NCI-H510A (cell line): Measurements from ENCODE around the gene DHRS11.
"Not testable (repeated sequence)": the region's sequence is repeated elsewhere in the genome, so short reads cannot be mapped to it uniquely, and the experiment has no call there.

Source experiments
- DNase-seq: peaks from one replicate; lab custom pipeline; 2025; lab: John Stamatoyannopoulos, UW

Gene DHRS11

DNA sequence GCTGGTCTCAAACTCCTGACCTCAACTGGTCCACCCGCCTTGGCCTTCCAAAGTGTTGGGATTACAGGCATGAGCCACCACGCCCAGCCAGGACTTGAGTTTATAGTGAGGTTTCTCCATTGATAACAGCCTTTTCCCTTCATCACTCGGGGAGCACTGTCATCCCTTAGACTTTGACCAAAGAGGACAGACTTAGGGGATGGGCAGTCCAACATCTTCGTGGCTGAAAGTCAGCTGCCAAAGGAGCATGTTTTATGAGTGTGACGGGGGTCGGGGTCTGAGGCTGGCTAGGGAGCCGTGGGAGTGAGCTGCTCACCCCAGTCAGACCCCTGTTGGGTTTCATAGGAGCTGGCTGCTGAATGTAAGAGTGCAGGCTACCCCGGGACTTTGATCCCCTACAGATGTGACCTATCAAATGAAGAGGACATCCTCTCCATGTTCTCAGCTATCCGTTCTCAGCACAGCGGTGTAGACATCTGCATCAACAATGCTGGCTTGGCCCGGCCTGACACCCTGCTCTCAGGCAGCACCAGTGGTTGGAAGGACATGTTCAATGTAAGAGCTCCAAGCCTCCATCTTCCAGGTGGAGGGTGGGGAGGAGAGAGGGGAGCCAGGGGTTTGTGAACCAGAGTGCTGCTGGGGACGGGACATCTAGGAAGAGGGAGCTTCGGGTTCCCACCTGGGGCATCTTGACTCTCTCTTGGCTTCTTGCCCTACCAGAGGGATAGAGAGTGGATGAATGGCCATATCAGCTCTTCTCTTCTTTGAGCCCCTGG, 3.1 kb downstream of the DHRS11 start:
- no peak for DNase-seq

DNA sequence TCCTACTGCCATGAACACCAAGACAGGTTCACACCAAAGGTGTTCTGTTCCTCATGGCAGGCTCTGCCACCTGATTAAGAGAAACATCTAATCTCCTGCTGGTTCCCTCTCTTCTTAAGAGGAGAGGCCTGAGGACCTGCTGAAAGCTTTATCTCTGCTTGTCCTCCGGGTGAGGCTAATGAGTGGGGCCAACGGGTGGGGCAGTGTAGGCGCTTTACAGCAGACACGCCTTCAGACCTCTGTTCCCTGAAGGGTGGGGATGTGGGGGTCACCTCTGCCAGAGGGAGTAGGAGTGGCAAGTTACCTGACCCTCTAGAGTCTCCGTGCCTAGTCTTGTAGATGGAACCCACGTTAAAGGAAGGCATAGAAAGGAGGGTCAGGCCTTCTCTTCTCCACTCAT, 5.5 kb downstream of the DHRS11 start:
- no peak for DNase-seq

DNA sequence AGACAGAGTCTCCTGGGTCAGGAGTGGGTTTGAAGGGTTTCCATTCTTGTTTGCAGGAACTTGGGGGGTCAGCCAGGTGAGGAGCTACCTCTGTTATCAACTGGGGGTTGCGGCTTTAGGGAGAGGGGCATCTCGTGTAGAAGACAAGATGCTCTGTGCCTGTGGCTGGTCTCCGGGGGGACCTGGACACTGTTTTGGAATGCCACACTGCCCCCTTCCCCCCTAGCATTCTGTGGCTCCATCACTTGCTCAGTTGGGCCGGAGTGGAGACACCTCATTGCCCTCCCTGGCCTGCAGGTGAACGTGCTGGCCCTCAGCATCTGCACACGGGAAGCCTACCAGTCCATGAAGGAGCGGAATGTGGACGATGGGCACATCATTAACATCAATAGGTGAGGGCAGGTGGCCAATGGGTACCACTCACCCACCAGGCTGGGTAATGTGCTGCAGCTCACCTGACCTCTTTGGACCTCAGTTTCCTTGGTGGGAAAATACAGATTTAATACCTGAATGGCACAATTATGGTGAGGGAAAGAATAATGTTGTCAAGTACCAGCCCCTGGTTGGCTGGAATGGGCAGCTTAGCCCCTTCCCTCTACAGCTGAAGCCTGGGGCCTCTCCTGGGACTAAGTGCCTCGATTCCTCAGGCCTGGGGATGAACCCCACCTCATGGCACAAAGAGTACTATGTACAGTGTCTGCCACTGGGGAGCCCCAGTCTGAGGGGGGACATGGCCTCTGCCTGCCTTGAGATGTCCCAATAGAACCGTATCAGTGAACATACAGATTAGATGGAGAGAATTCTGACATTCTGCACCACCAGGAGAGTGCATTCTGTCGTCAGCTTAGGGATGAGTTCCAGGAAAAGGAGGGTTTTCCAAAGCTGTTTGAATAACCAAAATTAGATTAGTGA, 6.4 kb downstream of the DHRS11 start:
- no peak for DNase-seq

- no peak for DNase-seq
Measured at GRCh38 chr17:36598951-36599401, 7.3 kb downstream of the DHRS11 start.

DNA sequence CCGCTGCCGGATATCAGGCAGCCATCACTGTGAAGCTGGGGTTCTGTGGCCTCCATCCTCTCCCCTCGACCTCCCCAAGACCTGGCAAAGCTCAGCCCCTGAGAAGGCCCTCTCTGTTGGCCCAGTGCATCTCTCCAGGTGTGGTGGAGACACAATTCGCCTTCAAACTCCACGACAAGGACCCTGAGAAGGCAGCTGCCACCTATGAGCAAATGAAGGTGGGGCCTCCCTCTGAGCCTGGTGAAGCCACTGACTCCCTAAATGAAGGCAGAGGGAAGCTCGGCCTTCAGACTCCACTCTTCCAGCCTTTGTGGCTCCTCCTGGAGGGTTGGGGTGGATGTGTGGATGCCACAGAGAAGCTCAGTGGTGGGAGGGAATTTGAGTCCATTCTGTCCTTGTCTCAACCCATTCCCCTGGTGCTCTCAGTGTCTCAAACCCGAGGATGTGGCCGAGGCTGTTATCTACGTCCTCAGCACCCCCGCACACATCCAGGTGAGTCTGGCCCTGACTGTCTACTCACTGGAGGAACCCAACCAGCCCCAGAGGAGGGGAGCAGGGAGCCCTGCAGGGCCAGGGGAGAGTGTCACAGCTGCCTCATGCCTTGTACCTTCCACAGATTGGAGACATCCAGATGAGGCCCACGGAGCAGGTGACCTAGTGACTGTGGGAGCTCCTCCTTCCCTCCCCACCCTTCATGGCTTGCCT, 8.0 kb downstream of the DHRS11 start:
- DNase-seq = no peak

GRCh38 chr17:36600465-36600864, 8.8 kb downstream of the DHRS11 start:
- DNase-seq = no peak

DNA sequence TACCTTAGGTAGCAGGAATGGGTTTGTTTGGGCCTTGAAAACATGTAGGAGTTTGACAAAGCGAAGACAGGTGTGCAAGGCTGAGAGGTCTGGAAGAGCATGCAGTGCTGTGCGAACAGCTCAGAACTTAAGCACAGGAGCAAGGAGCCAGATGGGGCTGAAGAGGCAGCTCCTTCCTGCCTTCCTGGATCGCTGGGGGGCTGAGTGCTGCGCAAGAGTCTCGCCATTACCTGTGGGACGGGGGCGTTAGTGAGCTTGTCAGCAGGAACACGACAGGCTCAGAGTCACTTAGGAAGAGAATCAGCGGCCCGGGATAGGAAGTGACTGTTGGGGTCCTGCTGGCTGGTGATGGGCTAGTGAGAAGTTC, 9.2 kb downstream of the DHRS11 start:
- no peak for DNase-seq

GRCh38 chr17:36601303-36602029, 9.8 kb downstream of the DHRS11 start, which contains the start of gene MRM1:
TSS of gene MRM1 (plus strand) at chr17:36601583. CDS start at chr17:36601811, 228 bp downstream.
- peak; percentile 77 for DNase-seq

DNA sequence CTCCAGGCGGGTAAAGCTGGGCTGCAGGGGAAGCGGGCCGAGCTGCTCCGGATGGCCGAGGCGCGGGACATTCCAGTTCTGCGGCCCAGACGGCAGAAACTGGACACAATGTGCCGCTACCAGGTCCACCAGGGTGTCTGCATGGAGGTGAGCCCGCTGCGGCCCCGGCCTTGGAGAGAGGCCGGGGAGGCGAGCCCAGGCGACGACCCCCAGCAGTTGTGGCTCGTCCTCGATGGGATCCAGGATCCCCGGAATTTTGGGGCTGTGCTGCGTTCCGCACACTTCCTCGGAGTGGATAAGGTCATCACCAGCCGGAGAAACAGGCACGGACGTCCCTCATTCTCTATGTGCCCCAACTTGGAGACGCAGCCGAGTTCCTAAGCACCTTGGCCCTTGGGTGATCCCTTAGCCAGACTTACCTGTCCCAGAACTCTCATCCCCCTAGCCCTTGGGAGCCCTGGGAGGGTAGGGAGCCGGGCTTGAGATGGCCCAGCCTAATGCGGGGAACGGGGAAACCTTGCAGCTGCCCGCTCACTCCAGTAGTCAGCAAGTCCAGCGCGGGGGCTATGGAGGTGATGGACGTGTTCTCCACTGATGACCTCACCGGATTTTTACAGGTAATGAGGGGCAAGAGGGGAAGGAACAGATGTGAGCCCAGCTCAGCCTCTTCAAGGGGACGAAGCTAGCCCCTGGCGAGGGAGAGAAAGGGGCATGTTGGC, 10.5 kb downstream of the DHRS11 start:
- DNase-seq = peak; percentile 12

- DNase-seq = peak; percentile 37
Measured at GRCh38 chr17:36602924-36603384, 11.3 kb downstream of the DHRS11 start.

GRCh38 chr17:36605028-36605427, 13.3 kb downstream of the DHRS11 start:
- not testable (repeated sequence) for DNase-seq

GRCh38 chr17:36608280-36608679, 16.6 kb downstream of the DHRS11 start:
- peak; percentile 12 for DNase-seq

DNA sequence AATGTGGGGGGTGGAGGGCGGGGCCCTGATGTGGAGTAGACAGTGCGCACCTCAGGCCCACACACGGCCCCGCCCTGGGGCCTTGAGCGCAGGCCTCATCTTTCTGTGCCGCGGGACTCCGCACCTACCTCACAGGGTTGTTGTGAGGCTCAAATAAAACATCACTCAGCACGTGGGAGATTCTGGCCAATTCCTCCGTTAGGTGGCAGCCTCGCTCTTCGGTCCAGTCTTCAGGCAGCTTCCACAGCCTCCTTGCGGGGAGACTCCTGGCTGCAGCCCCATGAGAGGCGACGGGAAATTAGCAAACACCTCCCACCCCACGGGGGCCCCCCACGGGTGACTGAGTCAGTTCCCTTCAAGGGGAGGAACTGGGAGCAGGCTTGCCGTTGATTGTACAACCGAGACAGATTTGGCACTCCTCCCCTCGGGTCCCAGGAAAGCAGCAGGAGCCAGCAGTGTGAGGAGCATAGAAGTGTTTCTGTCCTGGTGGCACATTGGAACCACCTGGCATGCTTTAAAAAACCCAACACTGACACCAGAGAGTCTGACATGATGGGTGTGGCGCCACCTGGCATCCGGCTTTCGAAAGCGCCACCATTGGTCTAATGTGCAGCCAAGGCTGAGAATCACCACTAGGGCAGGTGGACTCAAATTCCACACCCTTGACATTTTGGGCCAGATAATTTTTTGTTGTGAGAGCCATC, 17.3 kb downstream of the DHRS11 start:
- peak; percentile 9 for DNase-seq

GRCh38 chr17:36609498-36609862, 17.8 kb downstream of the DHRS11 start:
- no peak for DNase-seq

GRCh38 chr17:36610474-36610873, 18.8 kb downstream of the DHRS11 start:
- no peak for DNase-seq

DNA sequence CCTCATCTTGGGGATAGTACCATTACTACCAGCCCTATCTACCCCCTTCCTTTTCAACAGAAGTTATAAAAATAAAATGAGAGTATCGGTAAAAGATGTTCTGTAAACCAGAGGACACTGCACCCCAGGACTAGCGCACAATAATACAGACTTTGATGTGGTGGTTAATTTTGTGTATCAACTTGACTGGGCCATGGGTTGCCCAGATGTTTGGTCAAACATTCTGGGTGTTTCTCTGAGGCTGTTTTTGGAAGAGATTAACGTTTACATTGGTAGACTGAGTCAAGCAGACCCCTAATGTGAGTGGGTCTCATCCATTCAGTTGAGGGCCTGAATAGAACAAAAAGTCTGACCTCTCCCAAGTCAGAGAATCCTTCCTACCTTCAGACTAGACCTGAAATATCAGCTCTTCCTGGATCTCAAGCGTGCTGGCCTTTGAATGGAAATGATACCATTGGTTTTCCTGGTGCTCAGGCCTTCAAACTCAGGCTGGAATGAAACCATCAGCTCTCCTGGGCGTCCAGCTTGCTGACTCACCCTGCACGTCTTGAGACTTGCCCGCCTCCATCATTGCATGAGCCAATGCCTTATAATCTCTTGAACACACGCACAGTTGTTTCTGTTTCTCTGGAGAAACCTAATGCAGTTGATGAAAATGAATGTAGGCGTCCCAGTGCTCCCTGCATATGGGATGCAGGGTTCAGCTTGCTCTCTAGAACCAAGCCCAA, 19.8 kb downstream of the DHRS11 start:
- no peak for DNase-seq

DNA sequence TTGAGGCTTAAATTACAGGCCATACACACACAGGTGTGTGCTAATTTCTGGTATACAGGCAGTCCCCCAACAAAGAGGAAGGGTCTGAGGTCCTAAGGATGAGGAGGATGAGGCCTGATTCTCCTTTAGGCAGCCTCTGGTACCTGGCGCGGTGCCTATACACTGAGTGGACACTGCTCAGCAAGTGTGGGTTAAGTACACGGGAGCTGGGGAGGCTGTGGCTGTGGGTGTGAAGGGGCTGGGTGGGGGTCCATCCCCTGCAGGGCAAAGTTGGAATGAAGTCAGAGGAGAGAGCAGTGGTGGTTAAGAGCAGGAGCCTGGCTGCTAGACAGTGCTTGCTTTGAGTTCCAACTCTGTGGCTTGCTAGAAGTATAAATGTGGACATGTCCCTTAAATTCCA, 20.6 kb downstream of the DHRS11 start:
- DNase-seq = no peak

DNA sequence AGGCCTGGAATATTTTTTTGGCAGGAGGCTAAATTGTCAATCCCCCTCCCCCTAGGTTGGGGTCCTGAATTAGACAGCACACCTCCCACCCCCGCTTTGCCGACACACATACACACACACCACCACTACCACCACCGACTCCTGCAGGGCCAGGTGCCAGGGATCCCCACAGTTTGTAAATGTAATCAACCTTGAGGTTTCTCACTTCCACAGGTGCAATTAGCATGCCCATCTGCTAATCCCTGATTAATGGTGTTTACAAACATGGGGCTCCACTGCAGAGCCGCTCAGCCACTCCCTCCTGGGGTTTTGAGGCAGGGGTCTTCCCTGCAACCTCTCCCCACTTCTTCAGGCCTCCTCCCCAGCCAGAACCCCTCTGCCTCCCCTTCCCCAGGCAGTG, 21.5 kb downstream of the DHRS11 start:
- no peak for DNase-seq

DNA sequence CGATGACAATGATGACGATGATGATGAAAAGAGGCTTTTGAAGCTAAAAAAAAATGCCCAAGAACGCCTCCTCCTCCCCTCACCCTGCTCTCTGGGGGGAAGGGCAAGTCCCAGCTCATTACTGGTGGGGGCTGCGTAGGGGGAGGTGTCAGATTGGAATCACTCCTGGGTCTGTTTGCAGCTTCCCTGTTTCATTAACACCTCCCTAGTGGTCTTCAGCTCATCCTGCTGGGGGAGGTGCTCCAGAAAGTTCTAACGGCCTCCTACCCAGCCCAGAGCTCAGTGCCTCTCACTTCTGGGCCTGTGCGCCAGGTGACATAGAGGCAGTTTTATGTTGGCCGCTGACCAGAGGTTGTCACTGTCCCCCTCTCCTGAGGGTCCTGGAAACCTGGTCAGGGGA, 22.4 kb downstream of the DHRS11 start:
- DNase-seq = no peak

DNA sequence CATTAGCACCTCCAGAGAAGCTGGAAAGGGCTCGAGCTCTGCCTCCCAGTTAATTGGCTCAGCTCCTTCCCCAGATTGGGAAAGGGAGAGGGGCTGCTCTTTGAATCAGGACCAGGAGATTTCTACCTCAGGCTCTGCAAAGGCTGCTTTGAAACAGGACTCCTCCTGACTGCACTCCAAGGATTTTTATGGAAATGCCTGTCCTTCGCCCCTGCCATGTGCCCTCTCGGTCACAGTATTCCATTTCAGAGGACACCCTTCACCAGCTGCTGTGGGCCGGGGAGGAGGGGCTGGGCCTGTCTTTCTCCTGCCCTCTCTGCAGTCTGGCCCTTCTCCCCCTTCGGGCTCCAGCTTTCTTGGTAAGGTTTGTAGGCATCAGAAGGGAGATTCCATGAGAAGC, 23.3 kb downstream of the DHRS11 start:
- no peak for DNase-seq
